Measurements from ENCODE around the gene AIMP2. TPM values are rescaled to one million over a fixed set of nuclear protein-coding genes. Genes with fewer than 3 reads are reported as not detected.

Gene AIMP2
- total and polyA plus RNA-seq, 2 of the 8 experiments (the other 6 are each of a cell fraction or from before 2014, with no cell fraction given), result 85.6 to 99.0 TPM

GRCh38 chr7:6032167-6032566 lies 23.1 kb downstream of the AIMP2 start:
- Histone ChIP-seq H3K14ac (ENCODE audit: insufficient read length) (no peak overlapping the region), H3K79me2 (ENCODE audit: control insufficient read depth in 1 of 2, insufficient read depth in 2 of 2, low read length in 2 of 2) (peaks cover 0 to 3% of the 10 kb centered on the region in 2 experiments; a peak in 2 of 4 replicates), H3K36me3 (ENCODE audit: control insufficient read depth in 2 of 4, insufficient read depth in 4 of 4, low read length in 3 of 4) (peaks cover 16 to 73% (median 37%) of the 10 kb centered on the region in 4 experiments), H3K4me2 (ENCODE audit: insufficient read depth in 1 of 2, low read depth in 2 of 2, low read length in 2 of 2) (no peak overlapping the region), H3K79me1 (ENCODE audit: low read depth, low read length) (peaks cover 7% of the 10 kb centered on the region; the same call in 1 of the 2 replicates), H2BK20ac (ENCODE audit: low read length) (no peak overlapping the region), H2BK120ac (replicated peaks; ENCODE audit: low read depth, low read length) (no peak overlapping the region), H2AFZ (ENCODE audit: low read length) (no peak overlapping the region), H3K27ac (ENCODE audit: low read depth, low read length) (no peak overlapping the region), H4K5ac (ENCODE audit: insufficient read length, low read depth, low read length) (no peak overlapping the region), H3K18ac (ENCODE audit: extremely low read depth, low read length) (no peak overlapping the region), H4K20me1 (replicated peaks in 1 of 2; ENCODE audit: control insufficient read depth in 1 of 2, insufficient read depth in 2 of 2, low read length in 2 of 2) (peaks cover 2 to 8% of the 10 kb centered on the region in 2 experiments), H3K4me3 (ENCODE audit: extremely low read depth in 1 of 4, insufficient read depth in 2 of 4, low read depth in 3 of 4, low read length in 4 of 4) (no peak overlapping the region), H2BK5ac (ENCODE audit: low read depth, low read length) (no peak overlapping the region), H2BK15ac (ENCODE audit: low read length) (no peak overlapping the region), H2BK12ac (ENCODE audit: low read depth, low read length) (no peak overlapping the region), H4K8ac (ENCODE audit: extremely low read depth, insufficient read depth, low read length) (no peak overlapping the region), H3K27me3 (replicated peaks in 1 of 4; ENCODE audit: control insufficient read depth in 3 of 4, extremely low read depth in 1 of 4, insufficient read depth in 3 of 4, low read length in 3 of 4) (no peaks in the 10 kb centered on the region), H4K91ac (replicated peaks; ENCODE audit: insufficient read length, low read length) (no peak overlapping the region), H3K9ac (replicated peaks in 1 of 4; ENCODE audit: extremely low read depth in 1 of 4, low read depth in 3 of 4, low read length in 3 of 4) (no peak overlapping the region), H3K56ac (replicated peaks; ENCODE audit: insufficient read length, low read depth, low read length) (no peak overlapping the region), H3K23ac (ENCODE audit: insufficient read length) (no peak overlapping the region), H3K4me1 (replicated peaks in 1 of 4; ENCODE audit: control insufficient read depth in 3 of 4, insufficient read depth in 4 of 4, low read length in 3 of 4) (no peaks in the 10 kb centered on the region), H3K4ac (replicated peaks; ENCODE audit: insufficient read length, low read depth, low read length) (no peak overlapping the region), H3K9me3 (ENCODE audit: insufficient read depth in 2 of 2, low read depth in 1 of 2, low read length in 1 of 2) (no peaks in the 10 kb centered on the region), H2AK5ac (ENCODE audit: low read depth, low read length) (no peak overlapping the region), H3K23me2 (ENCODE audit: low read depth, low read length) (no peaks in the 10 kb centered on the region)
- no peak for DNase-seq (ENCODE audit: low read depth in 1 of 2, low spot score in 2 of 2)
- WGBS, 2 experiments (ENCODE audit: extremely low coverage in 1 of 2, insufficient coverage in 1 of 2, insufficient read length in 1 of 2, insufficient replicate concordance in 2 of 2, low coverage in 1 of 2, low lambda C conversion rate in 2 of 2, missing lambda C conversion rate in 1 of 2), result 96% methylated on average over 5 of the region's 5 CpGs; no CpG with 5 or more reads in 1 of the 2 experiments
- POLR2A ChIA-PET (ENCODE audit: partially characterized antibody), result interaction anchor here (1.0 to 1.5 kb wide), 5 partner anchors 9 to 23 kb away, joined by 3 to 6 read pairs (median 3); partner anchors contain the start of genes AIMP2 and PMS2
- no peak for FAIRE-seq
- CTCF ChIA-PET (ENCODE audit: partially characterized antibody), result interaction anchor here (0.6 kb wide), 1 partner anchor 66 kb away, joined by 3 read pairs; no protein-coding TSS in a partner anchor
- TF ChIP-seq KDM1A (IDR thresholded peaks at IDR 0.05; ENCODE audit: borderline replicate concordance, low read length), result no peak
- no peak for TF ChIP-seq BCL11A (IDR thresholded peaks at IDR 0.05; ENCODE audit: low read depth in 2 of 2, low read length in 2 of 2)
- TF ChIP-seq RAD21 (IDR thresholded peaks at IDR 0.05 in 1 of 2, conservative IDR thresholded peaks at IDR 0.05 in 1 of 2; ENCODE audit: low read depth in 2 of 2, low read length in 2 of 2), result no peak
- no peak for TF ChIP-seq TAF1 (IDR thresholded peaks at IDR 0.05; ENCODE audit: low read depth, low read length)
- no peak for TF ChIP-seq TEAD4 (IDR thresholded peaks at IDR 0.05; ENCODE audit: low read depth, low read length)
- no peak for TF ChIP-seq BACH1 (IDR thresholded peaks at IDR 0.05; ENCODE audit: low read length)
- no peak for TF ChIP-seq TCF12 (IDR thresholded peaks at IDR 0.05; ENCODE audit: low read depth, low read length)
- no peak for TF ChIP-seq ASH2L (IDR thresholded peaks at IDR 0.05; ENCODE audit: low read length)
- no peak for TF ChIP-seq TBP (IDR thresholded peaks at IDR 0.05; ENCODE audit: low read depth, low read length)
- no peak for TF ChIP-seq NRF1 (IDR thresholded peaks at IDR 0.05; ENCODE audit: low read depth, low read length)
- no peak for TF ChIP-seq BRCA1 (IDR thresholded peaks at IDR 0.05; ENCODE audit: low read depth, low read length)
- TF ChIP-seq RFX5 (IDR thresholded peaks at IDR 0.05; ENCODE audit: borderline replicate concordance, low read depth, low read length), result no peak
- no peak for TF ChIP-seq ZNF274 (IDR thresholded peaks at IDR 0.05; ENCODE audit: borderline replicate concordance, extremely low read depth, low read length)
- TF ChIP-seq EZH2 (IDR thresholded peaks at IDR 0.05; ENCODE audit: low read depth, low read length, severe bottlenecking), result no peak
- no peak for TF ChIP-seq TAF7 (optimal IDR thresholded peaks at IDR 0.05; ENCODE audit: borderline replicate concordance, low read depth, low read length)

Measured in H1 (cell line).